ENCODE data around the gene KDM1A.

Gene KDM1A

GRCh38 chr1:23018661-23019093 is 591 bp upstream of the KDM1A start:
- DNase-seq: no peak

GRCh38 chr1:23019863-23020625 is 776 bp downstream of the KDM1A start:
- no peak for DNase-seq

GRCh38 chr1:23020706-23021405 is 1.6 kb downstream of the KDM1A start:
- DNase-seq: no peak

GRCh38 chr1:23021834-23022233 is 2.6 kb downstream of the KDM1A start:
- no peak for DNase-seq

GRCh38 chr1:23023174-23023845 is 4.0 kb downstream of the KDM1A start:
- no peak for DNase-seq

- DNase-seq: no peak
Observed at GRCh38 chr1:23026568-23026967, 7.3 kb downstream of the KDM1A start.

- no peak for DNase-seq
Observed at GRCh38 chr1:23027352-23027907, 8.2 kb downstream of the KDM1A start.

- DNase-seq: no peak
Observed at GRCh38 chr1:23029337-23029736, 10.1 kb downstream of the KDM1A start.

- no peak for DNase-seq
Observed at GRCh38 chr1:23035823-23036452, 16.7 kb downstream of the KDM1A start.

- no peak for DNase-seq
Observed at GRCh38 chr1:23037081-23037740, 17.9 kb downstream of the KDM1A start.

- DNase-seq: no peak
Observed at GRCh38 chr1:23039308-23039826, 20.1 kb downstream of the KDM1A start.

- no peak for DNase-seq
Observed at GRCh38 chr1:23040509-23040908, 21.2 kb downstream of the KDM1A start.

- DNase-seq: no peak
Observed at GRCh38 chr1:23044035-23044434, 24.8 kb downstream of the KDM1A start.

GRCh38 chr1:23050201-23050600 is 30.9 kb downstream of the KDM1A start:
- no peak for DNase-seq

GRCh38 chr1:23051290-23051909 is 32.1 kb downstream of the KDM1A start:
- no peak for DNase-seq

GRCh38 chr1:23057301-23057700 is 38.0 kb downstream of the KDM1A start:
- DNase-seq: no peak

- no peak for DNase-seq
Observed at GRCh38 chr1:23062271-23062670, 43.0 kb downstream of the KDM1A start.

GRCh38 chr1:23065385-23065784 is 46.1 kb downstream of the KDM1A start:
- no peak for DNase-seq

GRCh38 chr1:23066075-23066474 is 46.8 kb downstream of the KDM1A start:
- no peak for DNase-seq

- DNase-seq: no peak
Observed at GRCh38 chr1:23069149-23069548, 49.9 kb downstream of the KDM1A start.

GRCh38 chr1:23069675-23070074 is 50.4 kb downstream of the KDM1A start:
- DNase-seq: no peak

GRCh38 chr1:23074012-23074411 is 54.7 kb downstream of the KDM1A start:
- DNase-seq: no peak

All from GOT3 (cell line).